SK-N-SH treated with all-trans-retinoic acid at 6 μM for 48 hours (cell line): ENCODE data around the gene SLC22A14.

Source experiments
- ATAC-seq: fragments of 200-7000 bp; cut with Tn5 transposase; 3 replicates; pipeline ENCODE4 v1.9.1; 2020; ENCODE audit warnings: mild to moderate bottlenecking, moderate library complexity
- ARNTL ChIP-seq: fragments of 450-650 bp; formaldehyde crosslinking; IDR thresholded peaks from 2 replicates; pipeline ENCODE4 v1.5.0; 2020; ENCODE audit warnings: low read depth, mild to moderate bottlenecking, moderate library complexity, borderline replicate concordance
- BACH2 ChIP-seq: fragments of 250-450 bp; sonication (Bioruptor Pico); IDR thresholded peaks from 2 replicates; pipeline ENCODE4 v1.9.0; 2021; ENCODE audit warnings: mild to moderate bottlenecking, borderline replicate concordance
- CSDC2 ChIP-seq: fragments of 250-450 bp; sonication (Bioruptor Pico); IDR thresholded peaks from 2 replicates; pipeline ENCODE4 v1.5.0; 2020; ENCODE audit warnings: mild to moderate bottlenecking, moderate library complexity
- GLIS3 ChIP-seq: fragments of 250-450 bp; sonication (Bioruptor Pico); IDR thresholded peaks from 2 replicates; pipeline ENCODE4 v1.5.0; 2020; ENCODE audit warnings: mild to moderate bottlenecking, moderate library complexity
- ISL1 ChIP-seq: fragments of 250-450 bp; sonication (Bioruptor Pico); IDR thresholded peaks from 2 replicates; pipeline ENCODE4 v2.1.2; 2022; ENCODE audit warnings: mild to moderate bottlenecking, moderate library complexity
- OSR1 ChIP-seq: fragments of 250-450 bp; sonication (Bioruptor Pico); IDR thresholded peaks from 2 replicates; pipeline ENCODE4 v1.8.0; 2022; ENCODE audit warnings: moderate library complexity, mild to moderate bottlenecking, inconsistent platforms
- PPARA ChIP-seq: fragments of 250-450 bp; sonication (Bioruptor Pico); IDR thresholded peaks from 2 replicates; pipeline ENCODE4 v1.5.0; 2020; ENCODE audit warnings: mild to moderate bottlenecking, borderline replicate concordance
- RARB ChIP-seq: fragments of 250-450 bp; sonication (Bioruptor Pico); IDR thresholded peaks from 2 replicates; pipeline ENCODE4 v1.8.0; 2021; ENCODE audit warnings: mild to moderate bottlenecking, moderate library complexity
- SNAI2 ChIP-seq: fragments of 250-450 bp; sonication (Bioruptor Pico); IDR thresholded peaks from 2 replicates; pipeline ENCODE4 v1.5.0; 2020; ENCODE audit warnings: mild to moderate bottlenecking, moderate library complexity
- TCF4 ChIP-seq: fragments of 250-450 bp; sonication (Bioruptor Pico); IDR thresholded peaks from 2 replicates; pipeline ENCODE4 v1.8.0; 2021; ENCODE audit warnings: mild to moderate bottlenecking, moderate library complexity, borderline replicate concordance
- ZC3H10 ChIP-seq: fragments of 250-450 bp; sonication (Bioruptor Pico); IDR thresholded peaks from 2 replicates; pipeline ENCODE4 v1.5.1; 2021; ENCODE audit warnings: mild to moderate bottlenecking, moderate library complexity
- ZFP3 ChIP-seq: fragments of 250-450 bp; sonication (Bioruptor Pico); IDR thresholded peaks from 2 replicates; pipeline ENCODE4 v1.5.0; 2020; ENCODE audit warnings: mild to moderate bottlenecking, moderate library complexity
- ZFP30 ChIP-seq: fragments of 450-650 bp; formaldehyde crosslinking; IDR thresholded peaks from 2 replicates; pipeline ENCODE4 v1.5.0; 2022; ENCODE audit warnings: mild to moderate bottlenecking, moderate library complexity
- ZNF565 ChIP-seq: fragments of 450-650 bp; formaldehyde crosslinking; conservative IDR thresholded peaks from 2 replicates; pipeline ENCODE4 v1.5.0; 2020; ENCODE audit warnings: low read depth, mild to moderate bottlenecking, moderate library complexity
- ZNF70 ChIP-seq: fragments of 450-650 bp; formaldehyde crosslinking; IDR thresholded peaks from 2 replicates; pipeline ENCODE4 v1.5.0; 2020; ENCODE audit warnings: mild to moderate bottlenecking, moderate library complexity
- ZNF8 ChIP-seq: fragments of 450-650 bp; formaldehyde crosslinking; IDR thresholded peaks from 2 replicates; pipeline ENCODE4 v1.5.0; 2020; ENCODE audit warnings: mild to moderate bottlenecking, moderate library complexity
- TF ChIP-seq, protein P1 (sequence below): fragments of 250-450 bp; sonication (Bioruptor Pico); IDR thresholded peaks from 2 replicates; pipeline ENCODE4 v1.8.0; 2021; ENCODE audit warnings: low read depth, mild to moderate bottlenecking, moderate library complexity, borderline replicate concordance
- TF ChIP-seq, protein P2 (sequence below): fragments of 250-450 bp; sonication (Bioruptor Pico); IDR thresholded peaks from 2 replicates; pipeline ENCODE4 v1.5.1; 2021; ENCODE audit warnings: mild to moderate bottlenecking, moderate library complexity
- TF ChIP-seq, protein P3 (sequence below): fragments of 250-450 bp; sonication (Bioruptor Pico); IDR thresholded peaks from 2 replicates; pipeline ENCODE4 v1.5.1; 2020; ENCODE audit warnings: low read depth, mild to moderate bottlenecking, moderate library complexity
- TF ChIP-seq, protein P4 (sequence below): fragments of 250-450 bp; sonication (Bioruptor Pico); IDR thresholded peaks from 2 replicates; pipeline ENCODE4 v1.8.0; 2020; ENCODE audit warnings: mild to moderate bottlenecking, moderate library complexity, borderline replicate concordance

Gene SLC22A14

DNA sequence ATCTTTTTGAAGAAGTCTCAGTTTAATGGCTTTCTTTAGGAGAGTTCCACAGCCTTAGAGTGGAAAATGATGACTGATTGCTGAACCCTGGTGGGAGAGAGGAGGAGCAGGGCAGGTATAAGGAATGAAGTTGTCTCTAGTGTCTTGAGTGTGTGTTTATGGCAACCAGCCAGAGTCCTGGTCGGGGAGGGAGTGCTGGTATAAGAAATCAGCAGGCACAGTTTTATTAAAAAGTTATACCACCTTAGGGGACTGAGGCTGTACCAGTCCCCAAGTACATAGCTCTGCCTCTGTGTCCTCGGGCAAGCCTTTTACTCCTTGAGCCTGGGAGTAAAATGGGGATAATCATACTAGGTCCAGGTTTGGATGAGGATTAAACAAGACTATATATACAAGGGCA is 29.8 kb downstream of the SLC22A14 start:
- no peak for ATAC-seq
- TF ChIP-seq ARNTL (CRISPR knock-in tag) (no peak), ZNF565 (CRISPR knock-in tag) (no peak), ZFP30 (no peak), RARB (CRISPR knock-in tag) (no peak), ZNF8 (CRISPR knock-in tag) (no peak), SNAI2 (CRISPR knock-in tag) (no peak), ZC3H10 (no peak), ZNF70 (CRISPR knock-in tag) (no peak), PPARA (CRISPR knock-in tag) (no peak), ZFP3 (no peak), TCF4 (CRISPR knock-in tag) (no peak), CSDC2 (no peak), BACH2 (CRISPR knock-in tag) (no peak), GLIS3 (CRISPR knock-in tag) (no peak), OSR1 (CRISPR knock-in tag) (no peak)
- TF ChIP-seq, protein P1, sequence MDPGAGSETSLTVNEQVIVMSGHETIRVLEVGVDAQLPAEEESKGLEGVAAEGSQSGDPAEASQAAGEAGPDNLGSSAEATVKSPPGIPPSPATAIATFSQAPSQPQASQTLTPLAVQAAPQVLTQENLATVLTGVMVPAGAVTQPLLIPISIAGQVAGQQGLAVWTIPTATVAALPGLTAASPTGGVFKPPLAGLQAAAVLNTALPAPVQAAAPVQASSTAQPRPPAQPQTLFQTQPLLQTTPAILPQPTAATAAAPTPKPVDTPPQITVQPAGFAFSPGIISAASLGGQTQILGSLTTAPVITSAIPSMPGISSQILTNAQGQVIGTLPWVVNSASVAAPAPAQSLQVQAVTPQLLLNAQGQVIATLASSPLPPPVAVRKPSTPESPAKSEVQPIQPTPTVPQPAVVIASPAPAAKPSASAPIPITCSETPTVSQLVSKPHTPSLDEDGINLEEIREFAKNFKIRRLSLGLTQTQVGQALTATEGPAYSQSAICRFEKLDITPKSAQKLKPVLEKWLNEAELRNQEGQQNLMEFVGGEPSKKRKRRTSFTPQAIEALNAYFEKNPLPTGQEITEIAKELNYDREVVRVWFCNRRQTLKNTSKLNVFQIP, result no peak
- TF ChIP-seq, protein P2, sequence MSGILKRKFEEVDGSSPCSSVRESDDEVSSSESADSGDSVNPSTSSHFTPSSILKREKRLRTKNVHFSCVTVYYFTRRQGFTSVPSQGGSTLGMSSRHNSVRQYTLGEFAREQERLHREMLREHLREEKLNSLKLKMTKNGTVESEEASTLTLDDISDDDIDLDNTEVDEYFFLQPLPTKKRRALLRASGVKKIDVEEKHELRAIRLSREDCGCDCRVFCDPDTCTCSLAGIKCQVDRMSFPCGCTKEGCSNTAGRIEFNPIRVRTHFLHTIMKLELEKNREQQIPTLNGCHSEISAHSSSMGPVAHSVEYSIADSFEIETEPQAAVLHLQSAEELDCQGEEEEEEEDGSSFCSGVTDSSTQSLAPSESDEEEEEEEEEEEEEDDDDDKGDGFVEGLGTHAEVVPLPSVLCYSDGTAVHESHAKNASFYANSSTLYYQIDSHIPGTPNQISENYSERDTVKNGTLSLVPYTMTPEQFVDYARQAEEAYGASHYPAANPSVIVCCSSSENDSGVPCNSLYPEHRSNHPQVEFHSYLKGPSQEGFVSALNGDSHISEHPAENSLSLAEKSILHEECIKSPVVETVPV (CRISPR knock-in tag), result no peak
- TF ChIP-seq, protein P3, sequence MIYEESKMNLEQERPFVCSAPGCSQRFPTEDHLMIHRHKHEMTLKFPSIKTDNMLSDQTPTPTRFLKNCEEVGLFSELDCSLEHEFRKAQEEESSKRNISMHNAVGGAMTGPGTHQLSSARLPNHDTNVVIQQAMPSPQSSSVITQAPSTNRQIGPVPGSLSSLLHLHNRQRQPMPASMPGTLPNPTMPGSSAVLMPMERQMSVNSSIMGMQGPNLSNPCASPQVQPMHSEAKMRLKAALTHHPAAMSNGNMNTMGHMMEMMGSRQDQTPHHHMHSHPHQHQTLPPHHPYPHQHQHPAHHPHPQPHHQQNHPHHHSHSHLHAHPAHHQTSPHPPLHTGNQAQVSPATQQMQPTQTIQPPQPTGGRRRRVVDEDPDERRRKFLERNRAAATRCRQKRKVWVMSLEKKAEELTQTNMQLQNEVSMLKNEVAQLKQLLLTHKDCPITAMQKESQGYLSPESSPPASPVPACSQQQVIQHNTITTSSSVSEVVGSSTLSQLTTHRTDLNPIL (CRISPR knock-in tag), result no peak
- TF ChIP-seq, protein P4, sequence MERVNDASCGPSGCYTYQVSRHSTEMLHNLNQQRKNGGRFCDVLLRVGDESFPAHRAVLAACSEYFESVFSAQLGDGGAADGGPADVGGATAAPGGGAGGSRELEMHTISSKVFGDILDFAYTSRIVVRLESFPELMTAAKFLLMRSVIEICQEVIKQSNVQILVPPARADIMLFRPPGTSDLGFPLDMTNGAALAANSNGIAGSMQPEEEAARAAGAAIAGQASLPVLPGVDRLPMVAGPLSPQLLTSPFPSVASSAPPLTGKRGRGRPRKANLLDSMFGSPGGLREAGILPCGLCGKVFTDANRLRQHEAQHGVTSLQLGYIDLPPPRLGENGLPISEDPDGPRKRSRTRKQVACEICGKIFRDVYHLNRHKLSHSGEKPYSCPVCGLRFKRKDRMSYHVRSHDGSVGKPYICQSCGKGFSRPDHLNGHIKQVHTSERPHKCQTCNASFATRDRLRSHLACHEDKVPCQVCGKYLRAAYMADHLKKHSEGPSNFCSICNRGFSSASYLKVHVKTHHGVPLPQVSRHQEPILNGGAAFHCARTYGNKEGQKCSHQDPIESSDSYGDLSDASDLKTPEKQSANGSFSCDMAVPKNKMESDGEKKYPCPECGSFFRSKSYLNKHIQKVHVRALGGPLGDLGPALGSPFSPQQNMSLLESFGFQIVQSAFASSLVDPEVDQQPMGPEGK, result no peak

DNA sequence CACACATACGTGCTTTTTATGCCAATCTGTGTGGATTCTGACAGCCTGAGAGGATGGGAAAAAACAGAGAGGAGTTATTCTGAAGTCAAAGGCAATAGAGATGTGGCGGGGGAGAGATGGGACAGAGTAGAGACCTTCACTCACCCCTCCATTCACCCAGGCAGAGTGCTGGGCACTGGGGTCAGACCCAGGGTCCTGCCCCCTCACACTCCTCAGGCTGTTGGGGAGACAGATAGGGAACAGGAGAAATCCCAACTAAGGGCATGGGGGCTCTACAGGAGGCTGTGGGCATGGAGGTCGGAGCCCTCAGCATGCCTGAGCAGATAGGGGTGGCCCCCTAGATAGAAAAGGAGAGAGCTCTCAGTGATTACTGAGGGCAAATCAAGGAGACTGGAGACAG is 30.3 kb downstream of the SLC22A14 start:
- TF ChIP-seq ZNF8 (CRISPR knock-in tag), result no peak
- no peak for TF ChIP-seq ZNF565 (CRISPR knock-in tag)
- TF ChIP-seq TCF4 (CRISPR knock-in tag), result no peak
- TF ChIP-seq ZFP30, result no peak
- no peak for TF ChIP-seq ZFP3
- no peak for TF ChIP-seq GLIS3 (CRISPR knock-in tag)
- TF ChIP-seq, protein P4, result no peak
- TF ChIP-seq OSR1 (CRISPR knock-in tag), result no peak
- no peak for TF ChIP-seq ISL1
- no peak for ATAC-seq

DNA sequence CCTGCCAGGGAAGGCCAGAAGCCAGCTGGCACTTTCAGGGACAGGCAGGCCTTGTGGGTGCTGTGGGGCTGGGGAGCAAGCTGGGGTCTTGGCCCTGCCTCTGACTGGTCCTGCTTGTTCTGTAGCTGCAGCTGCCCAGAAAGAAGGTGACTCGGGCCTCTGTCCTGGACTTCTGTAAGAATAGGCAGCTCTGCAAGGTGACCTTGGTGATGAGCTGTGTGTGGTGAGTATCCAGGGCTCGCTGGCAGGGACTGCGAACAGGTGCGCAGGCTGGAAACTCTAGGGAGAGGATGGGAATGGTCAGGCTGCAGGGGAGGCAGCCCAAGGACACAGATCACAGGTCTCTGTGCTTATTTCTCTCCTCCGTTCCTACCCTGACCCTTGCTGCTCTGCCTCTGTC is 31.2 kb downstream of the SLC22A14 start:
- TF ChIP-seq ZNF565 (CRISPR knock-in tag) (no peak), ZFP3 (no peak)
- ATAC-seq, result no peak

DNA sequence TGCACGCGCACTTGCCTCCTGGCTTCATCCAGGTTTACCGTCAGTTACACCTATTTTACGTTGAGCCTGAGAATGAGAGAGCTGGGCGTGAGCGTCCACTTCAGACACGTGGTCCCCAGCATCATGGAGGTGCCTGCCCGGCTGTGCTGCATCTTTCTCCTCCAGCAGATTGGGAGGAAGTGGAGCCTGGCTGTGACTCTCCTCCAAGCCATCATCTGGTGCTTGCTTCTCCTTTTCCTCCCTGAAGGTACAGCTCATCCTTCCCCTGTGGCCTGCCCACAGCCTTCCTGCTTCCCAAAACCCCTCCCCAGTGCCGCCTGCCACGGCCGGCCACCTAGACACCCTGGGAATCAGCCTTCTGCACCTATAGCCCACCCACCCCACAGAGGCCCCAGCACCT is 31.6 kb downstream of the SLC22A14 start:
- ATAC-seq, result no peak
- TF ChIP-seq RARB (CRISPR knock-in tag) (no peak), SNAI2 (CRISPR knock-in tag) (no peak), ZNF8 (CRISPR knock-in tag) (no peak)
- TF ChIP-seq, all 23 proteins: peak for 0
